GM23338 (cell line): Measurements from ENCODE around the gene SLC32A1. TPM values are rescaled to one million over a fixed set of nuclear protein-coding genes. Genes with fewer than 3 reads are reported as not detected.

Experiments
- ATAC-seq: fragments of 200-7000 bp; cut with Tn5 transposase; 3 replicates; pipeline ENCODE4 v1.9.1; 2020
- DNase-seq: peaks from one replicate; pipeline ENCODE4 v3.0.0-alpha.2; 2015; ENCODE audit warnings: low spot score
- H2AFZ ChIP-seq: fragments of 200-600 bp; sonication (generic); 2 replicates; pipeline ENCODE4 v1.8.0; 2016; ENCODE audit warnings: antibody characterized with exemption, mild to moderate bottlenecking, moderate library complexity
- H3F3A ChIP-seq: fragments of 200-600 bp; sonication (generic); replicated peaks from 2 replicates; pipeline ENCODE4 v1.8.0; 2017; ENCODE audit warnings: antibody characterized with exemption, mixed run types, low read depth
- H3K27ac ChIP-seq: fragments of 200-600 bp; sonication (generic); 2 replicates; pipeline ENCODE4 v1.6.1; 2016; ENCODE audit warnings: low read depth
- H3K27me3 ChIP-seq: fragments of 200-600 bp; sonication (generic); 2 replicates; pipeline ENCODE4 v1.8.0; 2016; ENCODE audit warnings: mild to moderate bottlenecking, mixed run types, moderate library complexity; ENCODE audit not compliant: insufficient read depth
- H3K36me3 ChIP-seq: fragments of 200-600 bp; sonication (generic); 2 replicates; pipeline ENCODE4 v1.8.0; 2016; ENCODE audit warnings: mild to moderate bottlenecking; ENCODE audit not compliant: insufficient read depth
- H3K4me1 ChIP-seq: fragments of 200-600 bp; sonication (generic); 2 replicates; pipeline ENCODE4 v1.8.0; 2016; ENCODE audit warnings: mild to moderate bottlenecking, moderate library complexity; ENCODE audit not compliant: insufficient read depth
- H3K4me2 ChIP-seq: fragments of 200-600 bp; sonication (generic); 2 replicates; pipeline ENCODE4 v1.7.1; 2017; ENCODE audit warnings: mixed run types
- H3K4me3 ChIP-seq: fragments of 200-600 bp; sonication (generic); 2 replicates; pipeline ENCODE4 v1.6.1; 2016; ENCODE audit warnings: mixed run types
- H3K79me2 ChIP-seq: fragments of 200-600 bp; sonication (generic); replicated peaks from 2 replicates; pipeline ENCODE4 v1.8.0; 2017; ENCODE audit warnings: mild to moderate bottlenecking; ENCODE audit not compliant: insufficient read depth
- H3K9me2 ChIP-seq: fragments of 200-600 bp; sonication (generic); 2 replicates; pipeline ENCODE4 v1.8.0; 2017; ENCODE audit not compliant: insufficient read depth
- H4K20me1 ChIP-seq: fragments of 200-600 bp; sonication (generic); replicated peaks from 2 replicates; pipeline ENCODE4 v1.8.0; 2017; ENCODE audit warnings: mild to moderate bottlenecking; ENCODE audit not compliant: insufficient read depth
- H3K27ac Mint-ChIP-seq: 2 replicates; pipeline ENCODE4 v1.8.0; 2020; ENCODE audit warnings: inconsistent platforms, mild to moderate bottlenecking, moderate library complexity, mixed read lengths
- H3K27me3 Mint-ChIP-seq: 3 replicates; pipeline ENCODE4 v1.8.0; 2022; ENCODE audit warnings: low read depth, mild to moderate bottlenecking, moderate library complexity, mixed read lengths, inconsistent platforms; ENCODE audit not compliant: insufficient read depth, poor library complexity
- H3K36me3 Mint-ChIP-seq: 3 replicates; pipeline ENCODE4 v1.8.0; 2021; ENCODE audit warnings: low read depth, mild to moderate bottlenecking, inconsistent platforms, moderate library complexity, mixed read lengths
- H3K4me1 Mint-ChIP-seq: 3 replicates; pipeline ENCODE4 v1.8.0; 2020; ENCODE audit warnings: mild to moderate bottlenecking, inconsistent platforms, mixed read lengths
- H3K4me3 Mint-ChIP-seq: 3 replicates; pipeline ENCODE4 v1.8.0; 2021; ENCODE audit warnings: moderate library complexity, mild to moderate bottlenecking, inconsistent platforms, mixed read lengths
- H3K9me3 Mint-ChIP-seq: 3 replicates; pipeline ENCODE4 v1.8.0; 2020; ENCODE audit warnings: moderate library complexity, mild to moderate bottlenecking, inconsistent platforms, mixed read lengths
- CREB1 ChIP-seq: fragments of 250-450 bp; sonication (Bioruptor Pico); IDR thresholded peaks from 2 replicates; pipeline ENCODE4 v1.5.0; 2020; ENCODE audit warnings: low read depth, mild to moderate bottlenecking, moderate library complexity
- CTCF ChIP-seq, 2 experiments: fragments of 200-600 bp in 1 of 2; sonication (generic) in 1 of 2; conservative IDR thresholded peaks; 2 replicates each; pipeline versions ENCODE4 v1.5.1 to v1.6.1; 2016 to 2017; ENCODE audit warnings: antibody characterized with exemption in 2 of 2, low read depth in 2 of 2, mild to moderate bottlenecking in 2 of 2, moderate library complexity in 1 of 2
- ETS1 ChIP-seq: IDR thresholded peaks from 2 replicates; pipeline ENCODE4 v1.6.1; 2016; ENCODE audit warnings: antibody characterized with exemption
- EZH2 ChIP-seq: fragments of 200-600 bp; sonication (generic); IDR thresholded peaks from one replicate; pipeline ENCODE4 v1.8.0; 2017; ENCODE audit warnings: antibody characterized with exemption, mild to moderate bottlenecking, low read depth; ENCODE audit not compliant: unreplicated experiment
- EZH2phosphoT487 ChIP-seq: fragments of 200-600 bp; sonication (generic); IDR thresholded peaks from one replicate; pipeline ENCODE4 v1.8.1; 2018; ENCODE audit warnings: antibody characterized with exemption; ENCODE audit not compliant: unreplicated experiment
- JUNB ChIP-seq: IDR thresholded peaks from one replicate; pipeline ENCODE4 v1.6.1; 2016; ENCODE audit warnings: antibody characterized with exemption; ENCODE audit not compliant: unreplicated experiment
- NANOG ChIP-seq: IDR thresholded peaks from 2 replicates; pipeline ENCODE4 v1.6.1; 2016; ENCODE audit warnings: antibody characterized with exemption, borderline replicate concordance
- POLR2AphosphoS5 ChIP-seq: IDR thresholded peaks from 2 replicates; pipeline ENCODE4 v1.6.1; 2016; ENCODE audit warnings: antibody characterized with exemption, low read depth
- REST ChIP-seq: IDR thresholded peaks from one replicate; pipeline ENCODE4 v1.6.1; 2018; ENCODE audit warnings: antibody characterized with exemption; ENCODE audit not compliant: unreplicated experiment
- STAT1 ChIP-seq: IDR thresholded peaks from one replicate; pipeline ENCODE4 v1.6.1; 2016; ENCODE audit warnings: antibody characterized with exemption; ENCODE audit not compliant: unreplicated experiment
- ZNF114 ChIP-seq: fragments of 250-450 bp; sonication (Bioruptor Pico); IDR thresholded peaks from 2 replicates; pipeline ENCODE4 v1.5.0; 2020; ENCODE audit warnings: mild to moderate bottlenecking, moderate library complexity
- ZNF331 ChIP-seq: fragments of 250-450 bp; sonication (Bioruptor Pico); IDR thresholded peaks from 2 replicates; pipeline ENCODE4 v1.5.0; 2020; ENCODE audit warnings: low read depth, mild to moderate bottlenecking, moderate library complexity
- polyA plus RNA-seq: library from polyadenylated mRNA; unstranded; fragments of >200 nt; fragmentation: Nextera tagmentation; extraction: Ambion mirVana; gene quantifications from 2 replicates; pipeline ENCODE4 v1.2.1, GENCODE V29; 2016
- total RNA-seq: library from RNA; depleted of rRNA; stranded (reverse); fragments of >200 nt; shearing (Covaris generic); gene quantifications from 2 replicates; pipeline ENCODE4 v1.2.3, GENCODE V29; 2014
- TF ChIP-seq, protein P1 (sequence below): fragments of 250-450 bp; sonication (Bioruptor Pico); IDR thresholded peaks from 2 replicates; pipeline ENCODE4 v1.5.0; 2020; ENCODE audit warnings: mild to moderate bottlenecking, moderate library complexity

The SLC32A1 gene
- total and polyA plus RNA-seq, 2 experiments from 2014 or later, result 0.87 TPM; not detected in 1

- Histone ChIP-seq H3F3A (0 out of 2 replicates have a peak, but pooled peaks cover 4% of the 10 kb centered on the region), H4K20me1 (peaks cover 17% of the 10 kb centered on the region), H3K4me3 (no peak overlapping the region), H3K27me3 (peaks cover 15% of the 10 kb centered on the region), H3K36me3 (peaks cover 31% of the 10 kb centered on the region; the same call in 1 of the 2 replicates), H3K4me2 (no peak overlapping the region), H3K27ac (no peak overlapping the region), H2AFZ (no peak overlapping the region), H3K9me2 (no peaks in the 10 kb centered on the region), H3K4me1 (peaks cover 10% of the 10 kb centered on the region; the same call in 1 of the 2 replicates), H3K79me2 (peaks cover 30% of the 10 kb centered on the region)
- Mint-ChIP-seq H3K9me3 (peaks cover 3% of the 10 kb centered on the region; the same call in 1 of the 3 replicates), H3K4me1 (peaks cover 16% of the 10 kb centered on the region), H3K4me3 (no peak overlapping the region), H3K27ac (no peak overlapping the region), H3K27me3 (peaks cover 17% of the 10 kb centered on the region), H3K36me3 (peaks cover 36% of the 10 kb centered on the region)
- no peak for TF ChIP-seq EZH2
- TF ChIP-seq JUNB, result no peak
- TF ChIP-seq ETS1, result no peak
- no peak for TF ChIP-seq STAT1
- no peak for TF ChIP-seq NANOG
- no peak for TF ChIP-seq REST
- no peak for TF ChIP-seq ZNF331 (CRISPR knock-in tag)
- no peak for TF ChIP-seq ZNF114 (CRISPR knock-in tag)
- no peak for TF ChIP-seq CTCF (conservative IDR thresholded peaks at IDR 0.05; ENCODE audit: low read depth in 2 of 2)
- TF ChIP-seq CREB1 (CRISPR knock-in tag), result no peak
- no peak for TF ChIP-seq POLR2AphosphoS5
- no peak for TF ChIP-seq EZH2phosphoT487
- TF ChIP-seq, protein P1, sequence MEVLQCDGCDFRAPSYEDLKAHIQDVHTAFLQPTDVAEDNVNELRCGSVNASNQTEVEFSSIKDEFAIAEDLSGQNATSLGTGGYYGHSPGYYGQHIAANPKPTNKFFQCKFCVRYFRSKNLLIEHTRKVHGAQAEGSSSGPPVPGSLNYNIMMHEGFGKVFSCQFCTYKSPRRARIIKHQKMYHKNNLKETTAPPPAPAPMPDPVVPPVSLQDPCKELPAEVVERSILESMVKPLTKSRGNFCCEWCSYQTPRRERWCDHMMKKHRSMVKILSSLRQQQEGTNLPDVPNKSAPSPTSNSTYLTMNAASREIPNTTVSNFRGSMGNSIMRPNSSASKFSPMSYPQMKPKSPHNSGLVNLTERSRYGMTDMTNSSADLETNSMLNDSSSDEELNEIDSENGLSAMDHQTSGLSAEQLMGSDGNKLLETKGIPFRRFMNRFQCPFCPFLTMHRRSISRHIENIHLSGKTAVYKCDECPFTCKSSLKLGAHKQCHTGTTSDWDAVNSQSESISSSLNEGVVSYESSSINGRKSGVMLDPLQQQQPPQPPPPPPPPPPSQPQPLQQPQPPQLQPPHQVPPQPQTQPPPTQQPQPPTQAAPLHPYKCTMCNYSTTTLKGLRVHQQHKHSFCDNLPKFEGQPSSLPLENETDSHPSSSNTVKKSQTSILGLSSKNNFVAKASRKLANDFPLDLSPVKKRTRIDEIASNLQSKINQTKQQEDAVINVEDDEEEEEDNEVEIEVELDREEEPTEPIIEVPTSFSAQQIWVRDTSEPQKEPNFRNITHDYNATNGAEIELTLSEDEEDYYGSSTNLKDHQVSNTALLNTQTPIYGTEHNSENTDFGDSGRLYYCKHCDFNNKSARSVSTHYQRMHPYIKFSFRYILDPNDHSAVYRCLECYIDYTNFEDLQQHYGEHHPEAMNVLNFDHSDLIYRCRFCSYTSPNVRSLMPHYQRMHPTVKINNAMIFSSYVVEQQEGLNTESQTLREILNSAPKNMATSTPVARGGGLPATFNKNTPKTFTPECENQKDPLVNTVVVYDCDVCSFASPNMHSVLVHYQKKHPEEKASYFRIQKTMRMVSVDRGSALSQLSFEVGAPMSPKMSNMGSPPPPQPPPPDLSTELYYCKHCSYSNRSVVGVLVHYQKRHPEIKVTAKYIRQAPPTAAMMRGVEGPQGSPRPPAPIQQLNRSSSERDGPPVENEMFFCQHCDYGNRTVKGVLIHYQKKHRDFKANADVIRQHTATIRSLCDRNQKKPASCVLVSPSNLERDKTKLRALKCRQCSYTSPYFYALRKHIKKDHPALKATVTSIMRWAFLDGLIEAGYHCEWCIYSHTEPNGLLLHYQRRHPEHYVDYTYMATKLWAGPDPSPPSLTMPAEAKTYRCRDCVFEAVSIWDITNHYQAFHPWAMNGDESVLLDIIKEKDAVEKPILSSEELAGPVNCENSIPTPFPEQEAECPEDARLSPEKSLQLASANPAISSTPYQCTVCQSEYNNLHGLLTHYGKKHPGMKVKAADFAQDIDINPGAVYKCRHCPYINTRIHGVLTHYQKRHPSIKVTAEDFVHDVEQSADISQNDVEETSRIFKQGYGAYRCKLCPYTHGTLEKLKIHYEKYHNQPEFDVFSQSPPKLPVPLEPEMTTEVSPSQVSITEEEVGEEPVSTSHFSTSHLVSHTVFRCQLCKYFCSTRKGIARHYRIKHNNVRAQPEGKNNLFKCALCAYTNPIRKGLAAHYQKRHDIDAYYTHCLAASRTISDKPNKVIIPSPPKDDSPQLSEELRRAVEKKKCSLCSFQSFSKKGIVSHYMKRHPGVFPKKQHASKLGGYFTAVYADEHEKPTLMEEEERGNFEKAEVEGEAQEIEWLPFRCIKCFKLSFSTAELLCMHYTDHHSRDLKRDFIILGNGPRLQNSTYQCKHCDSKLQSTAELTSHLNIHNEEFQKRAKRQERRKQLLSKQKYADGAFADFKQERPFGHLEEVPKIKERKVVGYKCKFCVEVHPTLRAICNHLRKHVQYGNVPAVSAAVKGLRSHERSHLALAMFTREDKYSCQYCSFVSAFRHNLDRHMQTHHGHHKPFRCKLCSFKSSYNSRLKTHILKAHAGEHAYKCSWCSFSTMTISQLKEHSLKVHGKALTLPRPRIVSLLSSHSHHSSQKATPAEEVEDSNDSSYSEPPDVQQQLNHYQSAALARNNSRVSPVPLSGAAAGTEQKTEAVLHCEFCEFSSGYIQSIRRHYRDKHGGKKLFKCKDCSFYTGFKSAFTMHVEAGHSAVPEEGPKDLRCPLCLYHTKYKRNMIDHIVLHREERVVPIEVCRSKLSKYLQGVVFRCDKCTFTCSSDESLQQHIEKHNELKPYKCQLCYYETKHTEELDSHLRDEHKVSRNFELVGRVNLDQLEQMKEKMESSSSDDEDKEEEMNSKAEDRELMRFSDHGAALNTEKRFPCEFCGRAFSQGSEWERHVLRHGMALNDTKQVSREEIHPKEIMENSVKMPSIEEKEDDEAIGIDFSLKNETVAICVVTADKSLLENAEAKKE, result no peak
- ATAC-seq, result no peak
- no peak for DNase-seq
Observed at GRCh38 chr20:38752029-38752428, 27.7 kb downstream of the SLC32A1 start.
